ENCODE results near the gene P3H2.
"Not testable (repeated sequence)": the region's sequence is repeated elsewhere in the genome, so short reads cannot be mapped to it uniquely, and the experiment has no call there.

Gene P3H2

DNA sequence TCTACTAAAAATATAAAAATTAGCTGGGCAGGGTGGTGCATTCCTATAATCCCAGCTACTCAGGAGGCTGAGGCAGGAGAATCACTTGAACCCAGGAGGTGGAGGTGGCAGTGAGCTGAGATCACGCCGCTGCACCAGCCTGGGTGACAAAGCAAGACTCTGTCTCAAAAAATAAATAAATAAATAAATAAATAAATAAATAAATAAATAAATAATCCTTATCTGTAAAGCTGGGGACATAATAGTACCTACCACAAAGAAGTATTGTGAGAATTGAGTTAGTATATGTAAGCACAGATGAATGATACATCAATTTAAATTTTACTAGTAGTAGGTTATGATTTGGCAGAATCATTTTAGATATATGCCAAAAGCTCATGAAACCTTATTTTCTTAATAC lies 41.5 kb downstream of the P3H2 start:
- not testable (repeated sequence) for DNase-seq

DNA sequence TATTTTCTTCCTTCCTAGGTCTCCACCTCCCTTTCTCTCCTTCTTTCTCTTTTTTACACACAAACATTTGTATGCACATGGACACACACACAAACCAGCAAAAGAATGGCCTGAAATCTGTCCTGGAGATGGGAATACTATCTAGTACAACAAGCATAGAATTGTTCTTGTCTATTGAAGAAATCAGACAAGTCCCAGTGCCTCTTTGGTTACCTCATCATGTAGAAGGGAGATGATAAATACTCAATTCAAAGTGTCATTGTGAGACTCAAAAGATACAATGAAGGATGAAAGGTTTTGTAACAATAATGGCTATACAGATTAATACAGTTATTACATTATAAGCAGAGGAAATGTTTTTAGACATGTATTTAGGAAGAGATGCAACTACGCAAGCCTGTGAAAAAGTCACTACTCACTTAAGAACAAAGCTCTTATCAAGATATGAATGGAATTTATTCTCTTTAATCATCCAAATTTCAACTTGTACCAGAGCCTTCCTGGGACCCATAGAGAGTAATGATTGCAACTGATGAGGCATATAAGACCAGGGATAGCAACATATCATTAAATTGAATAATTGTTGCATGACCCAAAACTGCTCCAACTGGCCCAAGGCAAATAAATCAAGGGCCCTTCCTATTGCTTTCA lies 43.2 kb downstream of the P3H2 start:
- no peak for DNase-seq

DNA sequence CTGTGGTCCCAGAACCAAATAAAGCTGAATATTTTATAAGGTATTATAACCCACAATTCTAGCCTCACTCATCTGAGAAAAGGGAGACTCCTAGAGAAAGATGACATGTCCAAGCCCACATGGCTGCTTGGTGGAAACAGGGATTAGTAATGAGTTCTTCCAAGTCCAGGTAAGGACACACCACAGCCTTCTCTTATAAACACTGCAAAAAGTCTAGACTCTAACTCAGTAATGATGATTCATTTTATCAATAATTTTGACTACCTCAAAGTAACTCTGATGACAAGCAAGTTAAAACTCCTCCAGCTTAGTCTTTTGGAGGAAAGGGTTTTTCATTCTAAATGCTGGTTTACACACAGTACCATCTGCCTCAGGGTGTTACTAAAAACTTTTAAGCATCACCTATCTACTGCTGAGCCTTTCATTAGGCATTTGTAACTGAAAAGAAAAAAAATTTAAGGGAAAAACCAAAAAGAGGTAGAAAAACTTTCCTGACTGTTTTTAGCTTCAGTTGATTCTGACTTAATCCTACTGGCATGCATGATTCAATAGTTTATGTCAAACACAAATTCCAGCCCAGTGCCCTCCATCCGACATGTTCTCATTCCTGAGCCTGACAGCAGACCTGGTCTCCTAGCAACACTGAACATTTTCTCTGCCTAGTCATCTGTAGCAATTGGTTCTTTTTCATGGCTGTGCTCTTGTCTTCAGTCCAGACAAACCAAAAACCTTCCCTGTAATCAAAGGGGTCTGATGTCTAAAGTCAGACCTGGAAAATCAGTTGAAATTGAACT lies 43.9 kb downstream of the P3H2 start:
- DNase-seq, result no peak

DNA sequence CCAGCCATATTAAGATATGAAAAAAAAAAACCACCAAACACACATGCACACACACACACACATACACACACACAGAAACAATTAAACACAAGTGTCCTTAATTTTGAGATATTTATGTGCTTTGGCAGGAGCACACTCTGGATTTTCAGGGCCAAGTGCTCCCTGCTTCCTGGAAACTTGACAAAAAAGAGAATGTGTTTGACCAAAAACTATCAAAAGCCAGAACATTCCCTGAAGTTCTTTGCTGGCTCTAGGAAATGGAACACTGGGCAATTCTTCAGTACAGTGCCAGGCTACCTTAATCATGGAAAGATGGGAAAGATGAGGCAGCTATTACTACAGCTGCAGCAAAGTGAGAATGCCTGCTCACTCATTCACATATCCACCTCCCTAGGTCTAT lies 44.6 kb downstream of the P3H2 start:
- no peak for DNase-seq

DNA sequence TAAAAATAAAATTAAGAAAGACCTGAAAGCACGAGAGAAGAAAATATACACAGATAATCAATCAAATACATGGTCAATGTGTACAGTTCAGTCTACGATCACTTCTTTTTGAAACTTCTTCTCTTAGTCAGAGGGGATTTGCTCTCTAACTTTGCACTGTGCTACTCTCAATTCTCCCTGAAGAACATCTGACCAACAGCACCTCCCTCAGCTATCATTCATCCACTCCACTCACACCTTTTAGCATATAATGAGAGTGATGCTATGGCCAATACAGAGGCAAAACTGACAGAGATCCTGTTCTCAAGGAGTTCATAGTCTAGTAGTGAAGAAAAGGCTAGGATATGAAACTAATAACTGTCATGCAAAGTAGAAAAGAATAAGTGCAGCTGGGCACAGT lies 45.9 kb downstream of the P3H2 start:
- no peak for DNase-seq

DNA sequence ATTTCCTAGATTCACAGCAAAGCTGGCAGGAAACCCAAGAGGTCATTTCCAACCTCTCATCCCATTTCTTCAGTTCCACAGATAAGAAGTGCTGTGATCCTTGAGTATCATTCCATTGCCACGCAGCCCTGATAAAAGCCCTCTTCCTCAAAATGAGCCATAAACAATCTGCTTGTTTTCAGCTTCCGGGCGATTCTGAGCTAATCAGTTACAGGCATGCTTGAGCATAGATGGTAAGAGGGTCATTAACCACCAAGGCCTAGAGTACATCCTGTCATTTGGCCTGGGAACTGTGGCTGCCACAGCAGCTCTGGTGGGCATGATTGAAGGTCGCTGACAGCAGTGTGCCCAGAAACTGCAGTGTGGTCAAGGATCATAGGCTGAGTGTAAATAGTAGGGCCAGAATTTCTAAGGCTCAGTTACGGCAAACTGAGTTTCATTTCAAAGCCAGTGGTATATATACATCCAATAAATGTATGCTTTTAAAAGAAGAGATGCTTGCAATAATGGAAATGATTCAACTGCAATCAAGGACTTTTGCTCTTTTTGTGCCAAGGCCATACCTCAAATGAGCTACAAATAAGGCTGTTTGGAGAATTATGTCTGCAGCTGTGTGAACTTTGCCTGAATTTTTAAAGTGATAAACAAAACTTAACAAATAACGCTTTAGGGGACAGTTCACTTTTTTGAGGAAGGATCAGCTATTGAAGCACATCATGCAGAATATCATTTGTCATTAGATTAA lies 47.3 kb downstream of the P3H2 start:
- no peak for DNase-seq

DNA sequence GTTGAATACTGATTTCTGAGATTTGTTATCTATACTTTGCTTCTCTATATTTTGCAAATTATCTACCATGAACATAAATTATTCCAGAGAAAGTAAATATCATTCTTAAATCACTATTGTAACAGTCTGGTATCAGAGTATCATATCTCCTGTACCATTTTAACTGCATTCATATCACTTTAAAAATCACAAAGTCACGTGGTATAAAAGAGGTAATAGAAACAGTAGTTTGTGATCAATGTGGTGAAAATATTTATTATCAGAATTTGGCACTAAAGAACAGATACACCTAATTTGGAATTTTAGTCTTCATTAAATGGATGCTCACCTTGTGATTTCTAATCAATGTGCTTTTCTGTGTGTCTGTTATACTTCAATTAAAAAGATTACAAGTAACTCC lies 47.8 kb downstream of the P3H2 start:
- DNase-seq, result no peak

DNA sequence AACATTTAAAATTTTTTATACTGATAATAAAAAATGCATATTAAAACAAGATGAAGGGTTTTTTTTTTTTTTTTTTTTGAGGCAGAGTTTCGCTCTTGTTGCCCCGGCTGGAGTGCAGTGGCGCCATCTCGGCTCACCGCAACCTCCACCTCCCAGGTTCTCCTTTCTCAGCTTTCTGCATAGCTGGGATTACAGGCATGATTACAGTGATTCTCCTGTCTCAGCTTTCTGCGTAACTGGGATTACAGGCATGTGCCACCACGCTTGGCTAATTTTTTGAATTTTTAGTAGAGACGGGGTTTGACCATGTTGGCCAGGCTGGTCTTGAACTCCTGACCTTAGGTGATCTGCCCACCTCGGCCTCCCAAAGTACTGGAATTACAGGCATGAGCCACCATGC lies 48.8 kb downstream of the P3H2 start:
- DNase-seq, result not testable (repeated sequence)

DNA sequence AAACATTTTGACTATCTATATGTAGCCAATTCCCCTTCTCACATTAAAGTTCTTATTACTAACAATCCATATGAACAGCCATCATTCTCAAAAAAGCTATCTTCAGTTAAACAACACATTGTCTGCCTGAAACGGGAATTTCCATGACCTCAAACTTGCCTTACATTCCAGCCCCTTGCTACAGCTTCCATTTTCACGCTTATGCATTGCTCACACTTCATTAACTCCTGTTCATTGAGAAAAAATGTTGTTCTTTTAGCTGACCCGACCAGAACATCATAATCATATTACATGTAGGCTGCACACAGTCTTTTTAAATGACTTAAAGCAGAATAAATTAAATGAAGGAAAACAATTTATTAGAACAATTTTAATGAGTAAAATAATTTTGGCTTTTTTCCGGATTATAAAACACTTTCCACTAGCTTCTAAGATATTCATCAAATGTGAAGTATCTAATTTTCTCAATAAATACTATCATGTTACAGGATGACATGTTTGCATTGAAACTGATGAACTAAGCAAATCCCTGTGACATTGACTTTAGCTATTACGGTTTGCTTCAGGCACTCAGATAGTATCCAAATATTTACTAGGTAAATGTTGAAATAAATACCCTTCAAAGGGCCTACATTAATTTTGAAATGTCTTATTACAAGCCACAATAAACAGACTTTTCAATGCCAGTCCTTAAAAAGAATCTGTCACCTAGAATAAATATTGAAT lies 49.9 kb downstream of the P3H2 start:
- no peak for DNase-seq

DNA sequence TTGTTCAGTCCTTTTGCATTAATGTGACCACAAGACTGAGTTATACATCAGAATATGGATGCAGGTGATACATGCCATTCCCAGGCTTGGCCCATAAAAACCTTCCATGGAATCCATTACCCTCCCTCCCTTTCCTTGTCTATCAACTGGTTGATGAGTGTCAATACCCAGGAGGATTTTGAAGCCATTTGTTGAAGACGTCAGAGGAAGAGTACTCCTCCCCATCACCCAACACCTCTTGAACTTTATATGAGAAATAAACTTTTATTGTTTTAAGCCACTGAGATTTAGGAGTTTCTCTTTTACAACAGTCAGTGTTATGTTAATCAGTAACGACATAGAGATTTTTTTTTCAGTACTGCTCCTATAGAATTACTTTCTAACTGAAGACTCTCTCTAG lies 55.5 kb downstream of the P3H2 start:
- DNase-seq, result no peak

DNA sequence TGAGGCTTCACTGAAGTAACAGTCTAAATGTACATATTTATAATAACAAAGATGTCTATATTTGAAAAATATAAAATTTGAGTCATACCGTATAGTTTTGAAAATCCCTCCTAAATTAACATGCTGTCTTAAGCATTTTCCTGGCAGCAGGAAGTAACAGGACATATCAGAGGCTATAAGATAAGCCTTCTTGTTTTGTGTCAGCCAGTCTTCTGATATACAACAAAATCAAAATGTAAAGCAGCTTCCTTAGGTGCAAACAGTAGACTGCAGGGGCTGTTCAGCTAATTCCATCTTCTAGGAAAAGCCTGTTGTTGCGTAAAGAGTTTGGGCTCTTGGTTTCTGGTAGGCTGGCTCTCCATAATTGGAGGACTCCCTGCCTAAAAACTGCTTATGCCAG lies 56.0 kb downstream of the P3H2 start:
- no peak for DNase-seq

DNA sequence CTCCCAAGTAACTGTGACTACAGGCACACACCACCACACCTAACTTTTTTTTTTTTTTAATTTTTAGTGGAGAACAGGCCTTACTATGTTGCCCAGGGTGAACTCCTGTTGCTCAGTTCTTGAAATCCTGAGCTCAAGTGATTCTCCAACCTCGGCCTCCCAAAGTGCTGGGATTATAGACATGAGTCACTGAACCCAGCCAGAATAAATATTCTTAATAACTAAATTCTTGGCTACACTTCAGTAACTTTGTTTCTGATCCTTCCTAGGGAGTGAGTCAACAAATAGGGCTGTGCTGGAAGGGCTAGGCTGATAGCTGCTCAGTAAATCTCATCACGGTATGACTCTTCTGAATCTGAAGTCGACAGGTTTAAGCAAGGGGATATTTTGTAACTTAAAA lies 56.6 kb downstream of the P3H2 start:
- no peak for DNase-seq

DNA sequence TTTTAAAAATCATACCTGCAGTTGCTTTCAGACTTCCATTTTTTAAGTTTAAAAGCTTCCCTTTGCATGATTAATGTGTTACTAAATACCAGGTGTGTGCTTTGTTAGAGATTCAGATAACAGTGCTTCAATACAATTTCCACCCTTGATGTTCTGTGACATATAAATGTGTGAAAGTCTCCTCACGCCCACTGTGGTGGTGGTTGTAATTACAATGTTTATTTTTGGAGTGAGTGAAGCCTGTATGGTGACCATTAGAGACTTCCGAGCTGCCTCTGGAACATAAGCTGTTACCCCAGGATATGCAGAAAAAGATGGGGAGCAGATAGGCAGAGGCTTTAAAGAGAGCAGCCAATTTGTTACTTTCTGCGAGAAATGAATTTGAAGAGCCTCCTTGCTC lies 57.2 kb downstream of the P3H2 start:
- no peak for DNase-seq

DNA sequence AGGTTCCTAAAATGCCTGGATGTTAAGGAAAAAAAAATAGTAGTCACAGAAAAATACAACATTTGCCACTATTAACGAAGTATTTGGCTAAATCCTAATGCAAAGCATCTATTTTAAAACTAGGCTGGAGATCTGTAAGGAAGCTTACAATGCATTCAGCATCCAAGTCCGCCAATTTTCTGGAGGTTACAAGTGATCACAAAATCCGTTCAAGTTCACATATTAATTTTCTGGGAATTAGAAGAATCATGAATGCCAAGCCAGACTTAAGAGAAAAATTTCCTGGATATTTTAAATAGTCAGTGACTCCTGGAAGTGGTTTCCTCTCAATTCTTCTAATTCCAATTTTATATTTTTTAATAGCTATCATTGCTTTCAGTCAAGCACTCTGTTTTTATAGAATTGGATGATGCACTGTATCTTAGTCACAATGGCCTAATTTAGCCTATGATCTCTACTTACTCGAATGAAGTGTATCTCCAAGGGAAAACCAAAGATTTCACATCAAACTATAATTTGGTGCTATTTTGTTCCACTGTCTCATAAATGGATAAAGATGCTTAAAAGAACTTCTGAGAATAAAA lies 60.4 kb downstream of the P3H2 start:
- no peak for DNase-seq

DNA sequence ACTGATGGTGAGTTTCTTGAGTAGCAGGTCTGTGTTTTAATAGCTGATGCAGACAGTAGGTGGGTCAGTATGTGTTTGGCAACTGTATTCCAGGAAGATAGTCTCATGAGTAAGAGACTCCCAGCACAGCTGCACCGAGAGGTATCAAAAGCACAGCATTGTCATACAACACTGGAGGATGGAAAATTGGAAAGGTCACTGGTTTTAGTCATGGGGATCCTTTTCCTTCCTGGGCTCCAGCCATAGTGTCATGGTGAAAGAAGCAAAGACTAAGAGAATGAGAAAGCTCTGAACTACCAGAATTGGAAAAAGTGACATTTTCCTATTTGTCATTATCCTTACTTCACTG lies 61.5 kb downstream of the P3H2 start:
- DNase-seq, result no peak

DNA sequence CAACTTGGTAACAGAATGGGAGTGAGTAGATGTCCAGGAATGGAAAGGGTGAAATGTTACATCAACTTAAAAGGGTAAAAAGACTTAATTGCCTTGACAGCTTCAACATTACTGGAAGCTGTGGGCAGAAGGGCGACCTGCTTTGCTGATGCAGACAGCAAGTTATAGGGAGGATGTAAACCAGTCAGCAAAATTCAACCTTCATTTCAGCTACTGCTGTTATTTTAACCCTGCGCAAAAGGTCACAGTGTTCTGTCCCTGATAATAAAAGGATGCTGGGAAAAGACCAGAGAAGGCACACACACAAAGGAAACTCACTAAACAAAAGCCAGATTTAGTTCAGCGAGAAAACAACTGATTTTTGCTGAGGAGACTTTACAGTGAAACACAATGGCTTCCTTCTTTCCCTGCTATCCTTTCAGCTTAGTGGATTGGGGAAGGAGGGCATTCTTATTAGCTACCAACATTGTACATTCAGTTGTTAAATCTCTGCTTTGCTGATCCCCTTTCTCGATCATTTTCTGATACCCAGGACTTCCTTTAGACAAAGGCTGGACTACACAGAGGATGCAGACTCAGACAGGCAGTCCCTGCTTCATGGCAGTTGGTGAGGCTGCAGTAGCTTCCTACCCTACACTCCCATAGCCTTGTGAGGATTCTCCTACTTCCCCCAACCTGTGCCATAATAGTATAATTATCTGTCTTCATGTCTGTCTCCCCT lies 62.0 kb downstream of the P3H2 start:
- no peak for DNase-seq

DNA sequence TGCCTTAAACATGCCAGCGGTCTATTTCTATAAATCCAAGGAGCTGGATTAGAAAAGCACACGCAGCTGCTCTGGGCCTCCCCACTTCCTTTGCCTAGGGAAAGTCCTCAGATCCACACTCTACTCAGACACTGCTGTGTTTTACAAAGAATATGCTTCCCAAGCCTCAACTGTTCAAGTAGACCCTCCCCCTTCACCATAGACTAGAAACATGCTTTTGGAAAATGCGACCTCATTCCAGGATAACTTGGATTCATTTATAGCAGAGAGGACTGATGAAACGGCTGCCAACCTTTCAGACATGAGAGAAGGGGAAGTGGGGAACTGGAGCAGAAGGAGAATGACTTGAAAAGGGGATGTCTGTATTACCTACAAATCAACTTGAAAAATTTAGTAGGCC lies 64.0 kb downstream of the P3H2 start:
- no peak for DNase-seq

DNA sequence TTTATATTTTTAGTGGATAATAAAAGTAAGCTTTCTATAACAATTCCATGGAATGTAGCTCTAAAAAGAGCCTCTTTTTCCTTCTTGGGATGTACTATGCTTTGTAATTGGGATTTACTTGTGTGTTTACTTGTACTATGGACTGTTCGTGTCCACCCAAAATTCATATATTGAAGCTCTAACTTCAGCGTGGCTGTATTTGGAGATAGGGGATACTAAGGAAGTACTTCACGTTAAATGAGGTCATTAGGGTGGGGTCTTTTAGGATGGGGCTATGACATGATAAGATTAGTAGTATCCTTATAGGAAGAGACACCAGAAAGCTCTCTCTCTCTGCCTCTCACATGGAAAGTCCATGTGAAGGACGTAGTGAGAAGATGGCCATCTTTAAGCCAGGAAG lies 64.9 kb downstream of the P3H2 start:
- DNase-seq, result no peak

DNA sequence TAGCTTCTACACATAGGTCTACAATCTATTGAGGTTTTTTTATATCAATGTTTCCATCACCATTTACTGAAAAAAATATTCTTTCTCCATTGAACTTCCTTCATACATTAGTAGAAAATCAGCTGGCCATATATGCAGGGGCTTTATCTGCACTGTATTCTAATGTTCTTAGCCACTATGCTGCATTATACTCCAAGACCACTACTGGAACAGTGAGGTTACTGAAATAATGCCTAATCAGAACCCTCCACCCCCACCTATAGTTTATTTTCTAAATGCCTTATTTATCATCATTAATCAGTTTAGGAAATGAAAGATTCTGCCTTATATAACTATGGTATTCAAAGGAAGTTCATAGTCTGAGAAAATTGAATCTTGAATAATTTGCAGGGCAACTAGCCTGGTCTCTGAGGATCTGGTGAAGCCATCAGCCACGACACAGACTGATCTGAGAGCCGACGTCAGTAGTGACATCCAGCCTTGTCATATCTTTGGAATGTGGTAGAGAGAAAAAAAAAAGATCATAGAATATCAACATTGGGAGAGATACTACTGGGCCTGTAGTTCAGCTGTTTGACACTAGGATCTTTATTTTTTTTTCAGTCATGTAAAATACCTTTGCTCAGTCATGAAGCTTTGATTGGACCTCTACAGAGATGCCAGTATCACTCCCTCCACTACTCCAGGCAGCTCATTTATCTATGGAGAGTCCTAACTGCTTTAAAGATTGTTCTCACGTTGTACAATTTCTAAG lies 66.6 kb downstream of the P3H2 start:
- DNase-seq, result no peak

DNA sequence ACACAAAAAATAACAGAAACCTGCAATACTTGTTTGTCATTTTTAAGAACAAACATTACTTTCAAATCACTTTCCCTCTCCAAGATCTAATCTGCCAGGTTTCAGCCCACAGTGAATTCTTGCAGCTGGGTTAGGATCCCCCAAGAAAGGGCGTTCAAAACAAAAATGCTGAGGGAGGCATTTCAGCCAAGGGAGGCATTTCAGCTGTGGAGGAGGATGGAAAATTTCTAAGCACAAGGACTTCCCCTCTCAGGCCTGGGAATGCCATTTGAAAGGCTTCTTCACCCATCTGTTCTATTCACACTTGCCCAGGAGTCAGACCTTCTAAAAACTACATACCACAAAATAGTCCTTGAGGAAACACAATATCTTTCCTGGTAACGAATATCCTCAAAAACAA lies 69.1 kb downstream of the P3H2 start:
- no peak for DNase-seq

DNA sequence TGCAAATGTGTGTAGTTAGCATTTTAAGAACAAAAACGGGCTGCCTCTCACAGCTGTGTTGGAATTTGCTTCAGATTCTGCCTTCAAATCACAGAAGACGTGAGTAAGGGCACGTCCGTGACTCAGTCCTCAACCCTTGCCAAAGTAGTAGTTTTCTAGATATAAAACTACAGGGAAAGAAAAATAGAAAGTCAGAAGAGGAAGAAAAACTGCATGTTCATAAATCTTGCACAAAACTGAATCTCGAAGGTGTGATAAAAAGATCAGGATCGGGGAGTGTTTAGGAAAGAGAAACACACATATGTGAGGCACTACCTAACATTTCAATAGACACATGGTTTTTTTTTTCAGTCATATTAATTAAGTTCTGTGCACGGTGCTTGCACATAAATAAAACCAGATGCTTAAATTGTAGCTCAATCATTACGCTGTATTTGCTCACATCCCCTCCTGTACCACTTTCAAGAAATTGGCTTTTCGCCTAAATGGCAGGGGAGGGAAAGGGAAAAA lies 71.7 kb downstream of the P3H2 start:
- DNase-seq, result no peak

DNA sequence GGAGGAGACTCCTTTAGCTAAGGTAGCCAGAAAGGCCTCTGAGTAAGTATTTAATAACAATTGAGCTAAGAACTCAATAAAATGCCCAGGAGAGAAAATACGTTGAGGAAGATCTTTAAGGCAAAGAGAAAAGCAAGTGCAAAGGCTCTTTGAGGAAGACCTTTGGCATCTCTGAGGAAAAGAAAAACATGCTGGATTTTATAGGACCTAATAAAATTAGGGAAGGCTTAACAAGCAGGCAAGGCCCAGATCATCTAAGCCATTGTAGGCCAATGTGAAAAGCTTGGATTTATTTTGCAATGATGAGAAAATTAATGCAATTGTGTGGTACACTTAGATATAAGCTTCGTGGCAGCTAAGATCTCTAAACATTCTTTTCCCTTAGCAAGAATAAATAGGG lies 75.7 kb downstream of the P3H2 start:
- DNase-seq, result no peak

Data from stimulated activated naive CD4-positive, alpha-beta T cell (primary cell).